Sigmoid colon (tissue), 3 donors: ENCODE measurements around the gene TMEM108.

Experiments used
- CTCF ChIP-seq, 4 experiments: fragments of 450-650 bp in 3 of 4; fragments of 200-600 bp in 1 of 4; IDR thresholded peaks; one replicate each; pipeline ENCODE4 v1.5.1; 2016 to 2019; ENCODE audit warnings: antibody characterized with exemption in 4 of 4, mild to moderate bottlenecking in 3 of 4, moderate library complexity in 2 of 4
- POLR2A ChIP-seq, 2 donors: fragments of 450-650 bp; IDR thresholded peaks; one replicate each; pipeline ENCODE4 v1.6.1; 2016; ENCODE audit warnings: antibody characterized with exemption in 2 of 2, mild to moderate bottlenecking in 2 of 2, moderate library complexity in 2 of 2

GRCh38 chr3:133127381-133127780, 89.2 kb downstream of the TMEM108 start:
- no peak for TF ChIP-seq POLR2A (IDR thresholded peaks at IDR 0.05)
- no peak for TF ChIP-seq CTCF (IDR thresholded peaks at IDR 0.05)
